Uterus (tissue), 2 donors: ENCODE measurements around the gene STXBP5.

Source experiments
- POLR2A ChIP-seq, 2 donors: fragments of 450-650 bp; IDR thresholded peaks; one replicate each; pipeline ENCODE4 v1.6.1; 2016; ENCODE audit warnings: antibody characterized with exemption in 2 of 2, mild to moderate bottlenecking in 1 of 2, moderate library complexity in 1 of 2
- TF ChIP-seq, protein P1 (sequence below), 4 experiments: fragments of 200-600 bp in 2 of 4; fragments of 450-650 bp in 2 of 4; sonication (generic) in 2 of 4; IDR thresholded peaks; one replicate each; pipeline ENCODE4 v1.5.1; 2016 to 2019; ENCODE audit warnings: antibody characterized with exemption in 4 of 4, mild to moderate bottlenecking in 2 of 4, moderate library complexity in 1 of 4

- TF ChIP-seq, protein P1, sequence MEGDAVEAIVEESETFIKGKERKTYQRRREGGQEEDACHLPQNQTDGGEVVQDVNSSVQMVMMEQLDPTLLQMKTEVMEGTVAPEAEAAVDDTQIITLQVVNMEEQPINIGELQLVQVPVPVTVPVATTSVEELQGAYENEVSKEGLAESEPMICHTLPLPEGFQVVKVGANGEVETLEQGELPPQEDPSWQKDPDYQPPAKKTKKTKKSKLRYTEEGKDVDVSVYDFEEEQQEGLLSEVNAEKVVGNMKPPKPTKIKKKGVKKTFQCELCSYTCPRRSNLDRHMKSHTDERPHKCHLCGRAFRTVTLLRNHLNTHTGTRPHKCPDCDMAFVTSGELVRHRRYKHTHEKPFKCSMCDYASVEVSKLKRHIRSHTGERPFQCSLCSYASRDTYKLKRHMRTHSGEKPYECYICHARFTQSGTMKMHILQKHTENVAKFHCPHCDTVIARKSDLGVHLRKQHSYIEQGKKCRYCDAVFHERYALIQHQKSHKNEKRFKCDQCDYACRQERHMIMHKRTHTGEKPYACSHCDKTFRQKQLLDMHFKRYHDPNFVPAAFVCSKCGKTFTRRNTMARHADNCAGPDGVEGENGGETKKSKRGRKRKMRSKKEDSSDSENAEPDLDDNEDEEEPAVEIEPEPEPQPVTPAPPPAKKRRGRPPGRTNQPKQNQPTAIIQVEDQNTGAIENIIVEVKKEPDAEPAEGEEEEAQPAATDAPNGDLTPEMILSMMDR (IDR thresholded peaks at IDR 0.05) = no peak
- TF ChIP-seq POLR2A (IDR thresholded peaks at IDR 0.05) = no peak
Observed at GRCh38 chr6:147331401-147331800, 127.2 kb downstream of the STXBP5 start.
